Measurements from ENCODE around the gene CELA3A.
"Not testable (repeated sequence)": the region's sequence is repeated elsewhere in the genome, so short reads cannot be mapped to it uniquely, and the experiment has no call there.

CELA3A gene

GRCh38 chr1:22018583-22019559 is 17.4 kb downstream of the CELA3A start:
- DNase-seq (ENCODE audit: low read depth), result peak; percentile 75

DNA sequence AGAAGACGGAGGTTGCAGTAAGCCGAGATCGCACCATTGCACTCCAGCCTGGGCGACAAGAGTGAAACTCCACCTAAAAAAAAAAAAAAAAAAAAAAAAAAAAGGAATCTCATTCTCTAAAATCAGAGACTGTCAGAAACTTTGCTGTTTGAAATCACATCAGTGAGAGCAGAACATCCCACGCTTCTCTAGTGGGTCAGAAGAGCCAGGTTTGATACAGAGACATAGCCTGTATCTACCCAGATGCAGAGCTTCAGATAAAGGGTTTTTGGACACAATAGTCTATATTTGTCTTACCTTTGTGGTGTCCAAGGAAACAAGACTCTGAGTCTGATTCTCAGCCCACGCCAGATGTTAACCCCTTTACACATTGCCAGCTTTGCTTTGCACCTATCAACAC is 19.6 kb downstream of the CELA3A start:
- DNase-seq (ENCODE audit: low read depth), result no peak

DNA sequence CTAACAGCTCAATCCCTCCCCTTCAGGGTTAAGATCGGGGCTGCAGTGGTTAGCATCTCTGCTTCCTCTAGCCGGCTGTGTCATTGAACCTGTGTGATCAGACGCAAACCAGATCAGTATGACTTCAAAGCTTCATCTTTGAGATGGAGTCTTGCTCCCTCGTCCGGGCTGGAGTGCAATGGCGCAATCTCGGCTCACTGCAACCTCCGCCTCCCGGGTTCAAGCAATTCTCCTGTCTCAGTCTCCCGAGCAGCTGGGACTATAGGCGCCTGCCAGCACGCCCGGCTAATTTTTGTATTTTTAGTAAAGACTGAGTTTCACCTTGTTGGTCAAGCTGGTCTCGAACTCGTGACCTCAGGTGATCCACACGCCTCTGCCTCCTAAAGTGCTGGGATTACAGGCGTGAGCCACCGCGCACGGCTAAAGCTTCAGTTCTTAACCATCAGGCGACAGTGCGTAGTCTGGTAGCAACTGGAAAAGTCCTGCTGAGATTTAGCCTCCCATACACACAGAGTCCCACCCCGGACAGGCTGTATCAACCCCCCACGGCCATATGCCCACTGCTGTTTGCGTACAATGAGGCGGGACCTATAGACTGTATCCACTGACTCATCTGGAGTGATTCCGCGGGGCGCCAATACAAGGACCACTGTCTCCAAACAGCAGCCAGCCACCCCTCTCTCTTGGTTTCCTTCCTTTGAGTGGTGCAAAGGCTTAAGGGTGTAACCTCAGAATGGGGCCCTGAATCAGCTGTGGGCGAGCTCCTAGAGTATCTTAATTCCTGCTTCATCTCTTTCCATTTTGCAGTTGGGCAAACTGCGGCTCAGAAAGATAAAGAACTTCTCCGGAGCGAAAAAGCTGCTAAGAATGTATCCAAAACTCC is 23.3 kb downstream of the CELA3A start:
- DNase-seq (ENCODE audit: low read depth), result peak; percentile 50

DNA sequence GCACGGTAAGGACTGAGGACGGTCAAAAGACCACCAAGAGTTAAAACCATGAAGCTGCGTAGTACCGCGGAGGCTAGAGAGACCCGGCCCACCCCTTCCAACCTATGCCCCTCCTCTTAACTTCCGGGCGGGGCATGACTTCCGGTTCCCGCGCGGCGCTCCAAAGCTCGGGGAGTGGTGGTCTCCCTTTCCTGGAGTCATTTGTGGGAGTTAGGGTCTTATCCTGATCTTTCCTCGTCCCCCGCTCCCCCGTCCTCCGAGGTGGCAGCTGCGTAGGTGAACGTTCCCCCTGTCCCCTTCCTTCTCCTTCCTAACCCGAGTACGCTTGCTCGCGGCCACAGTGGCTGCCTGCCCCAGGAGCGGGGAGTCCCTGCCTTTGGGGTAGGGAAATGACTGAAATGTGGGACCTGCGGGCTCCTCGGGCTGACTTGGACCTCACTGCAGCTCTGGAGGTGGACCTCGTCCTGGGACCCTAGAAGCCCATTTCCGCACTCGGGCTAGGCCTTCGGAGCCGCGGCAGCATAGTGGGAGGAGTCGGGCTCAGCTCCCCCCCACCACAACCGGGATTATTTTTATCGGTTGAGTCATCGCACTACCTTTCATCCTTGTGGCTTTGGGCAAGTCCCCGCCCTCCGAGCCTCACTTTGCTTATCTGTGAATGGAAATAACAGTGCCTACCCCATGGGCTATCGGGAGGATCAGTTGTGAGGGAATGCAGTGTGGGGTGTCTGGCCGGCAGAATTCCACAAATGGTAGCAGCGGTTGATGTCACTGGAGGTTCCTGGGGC is 24.1 kb downstream of the CELA3A start:
- peak; percentile 38 for DNase-seq (ENCODE audit: low read depth)

DNA sequence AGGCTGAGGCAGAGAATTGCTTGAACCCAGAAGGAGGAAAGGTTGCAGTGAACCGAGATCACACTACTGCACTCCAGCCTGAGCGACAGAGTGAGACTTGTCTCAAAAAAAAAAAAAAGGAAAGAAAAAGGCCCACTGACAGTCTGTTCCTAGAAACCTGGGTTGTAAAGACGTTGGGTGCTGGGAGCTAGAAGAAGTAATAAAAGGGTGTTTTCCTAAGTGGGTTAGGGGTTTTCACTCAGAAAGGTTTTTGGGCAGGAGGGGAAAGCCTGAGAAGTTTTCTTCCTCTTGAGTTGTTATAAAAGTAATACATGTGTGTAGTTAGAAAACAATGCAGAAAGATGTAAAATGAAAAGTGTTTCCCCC is 25.4 kb downstream of the CELA3A start:
- DNase-seq (ENCODE audit: low read depth), result no peak

GRCh38 chr1:22030057-22030456 is 28.6 kb downstream of the CELA3A start:
- no peak for DNase-seq (ENCODE audit: low read depth)

- no peak for DNase-seq (ENCODE audit: low read depth)
Observed at GRCh38 chr1:22030473-22030872, 29.0 kb downstream of the CELA3A start.

GRCh38 chr1:22031214-22031962 is 29.9 kb downstream of the CELA3A start:
- no peak for DNase-seq (ENCODE audit: low read depth)

DNA sequence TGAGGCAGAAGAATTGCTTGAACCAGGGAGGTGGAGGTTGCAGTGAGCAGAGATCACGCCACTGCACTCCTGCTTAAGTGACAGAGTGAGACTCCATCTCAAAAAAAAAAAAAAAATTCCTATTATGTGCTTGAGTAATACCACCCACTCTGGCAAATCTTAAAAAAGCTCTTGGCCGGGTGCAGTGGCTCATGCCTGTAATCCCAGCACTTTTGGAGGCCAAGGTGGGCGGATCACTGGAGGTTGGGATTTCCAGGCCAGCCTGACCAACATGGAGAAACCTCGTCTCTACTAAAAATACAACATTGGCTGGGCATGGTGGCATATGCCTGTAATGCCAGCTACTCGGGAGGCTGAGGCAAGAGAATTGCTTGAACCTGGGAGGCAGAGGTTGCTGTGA is 33.4 kb downstream of the CELA3A start:
- DNase-seq (ENCODE audit: low read depth), result not testable (repeated sequence)

GRCh38 chr1:22037520-22037919 is 36.1 kb downstream of the CELA3A start:
- DNase-seq (ENCODE audit: low read depth), result no peak

GRCh38 chr1:22038036-22038435 is 36.6 kb downstream of the CELA3A start:
- DNase-seq (ENCODE audit: low read depth), result no peak

- no peak for DNase-seq (ENCODE audit: low read depth)
Observed at GRCh38 chr1:22039594-22040285, 38.3 kb downstream of the CELA3A start.

DNA sequence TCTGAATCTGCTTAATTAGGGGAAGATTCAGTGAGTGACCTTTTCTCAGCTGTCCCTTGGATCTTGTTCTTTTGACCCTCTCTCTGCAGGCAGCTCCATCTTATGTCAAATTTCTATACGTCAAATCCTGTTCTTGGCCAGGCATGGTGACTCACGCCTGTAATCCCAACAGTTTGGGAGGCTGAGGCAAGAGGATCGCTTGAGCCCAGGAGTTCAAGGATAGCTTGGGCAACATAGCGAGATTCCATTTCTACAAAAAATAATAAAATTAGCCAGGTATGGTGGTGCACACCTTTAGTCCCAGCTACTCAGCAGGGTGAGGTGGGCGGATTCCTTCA is 38.8 kb downstream of the CELA3A start:
- DNase-seq (ENCODE audit: low read depth), result no peak

DNA sequence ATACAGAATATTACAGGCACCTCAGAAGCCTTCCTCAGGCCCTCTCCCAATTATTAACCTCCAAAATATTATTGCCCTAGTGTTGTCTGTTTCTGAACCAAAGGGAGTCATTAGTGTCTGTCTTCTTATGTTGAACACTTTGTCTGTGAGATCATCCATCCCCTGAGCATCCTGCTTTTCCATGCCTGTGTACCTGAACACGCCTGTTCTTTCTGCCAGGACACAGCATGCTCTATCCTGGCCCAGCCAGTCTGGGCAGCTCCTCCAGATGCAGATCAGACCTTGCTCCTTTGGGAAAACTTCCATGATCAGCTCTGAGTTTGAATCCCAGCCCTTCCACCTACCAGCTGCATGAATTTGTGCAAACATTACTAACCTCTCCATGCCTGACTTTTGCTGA is 40.0 kb downstream of the CELA3A start:
- DNase-seq (ENCODE audit: low read depth), result no peak

GRCh38 chr1:22043198-22043769 is 41.8 kb downstream of the CELA3A start:
- DNase-seq (ENCODE audit: low read depth), result no peak

DNA sequence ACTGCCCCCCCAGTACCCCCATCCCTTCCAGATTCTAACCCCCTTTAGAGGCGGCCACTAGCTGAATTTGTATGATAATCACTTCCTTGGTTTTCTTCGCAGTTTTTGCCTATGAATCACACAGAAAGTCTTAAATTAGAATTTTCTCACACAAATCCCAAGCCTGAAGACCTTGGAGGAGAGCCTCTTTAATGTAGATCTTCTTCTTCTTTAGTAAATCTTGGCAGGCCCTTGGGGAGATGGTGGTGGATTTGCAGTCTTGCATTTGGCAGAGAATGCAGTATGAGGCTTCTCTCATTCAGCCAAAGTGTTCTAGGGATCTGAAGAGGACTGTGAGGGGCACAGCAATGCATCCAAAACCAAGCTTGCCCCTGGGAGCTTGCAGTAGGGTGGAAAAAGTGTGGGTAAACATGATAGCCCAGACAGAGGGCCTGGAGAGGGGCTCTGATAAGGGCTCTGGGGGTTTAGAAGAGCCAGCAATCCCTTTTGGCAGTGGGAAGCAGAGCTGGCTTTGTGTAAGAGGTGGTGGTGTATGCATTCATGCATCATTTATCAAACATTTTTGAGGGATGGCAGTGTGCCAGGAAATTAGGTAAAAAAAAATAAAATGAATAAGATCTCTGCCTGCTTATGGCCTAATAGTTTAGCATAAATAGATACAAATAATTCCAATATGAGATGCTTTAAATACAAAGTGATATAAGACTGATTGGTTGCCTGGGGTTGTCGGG is 43.4 kb downstream of the CELA3A start:
- DNase-seq (ENCODE audit: low read depth), result peak; percentile 52

DNA sequence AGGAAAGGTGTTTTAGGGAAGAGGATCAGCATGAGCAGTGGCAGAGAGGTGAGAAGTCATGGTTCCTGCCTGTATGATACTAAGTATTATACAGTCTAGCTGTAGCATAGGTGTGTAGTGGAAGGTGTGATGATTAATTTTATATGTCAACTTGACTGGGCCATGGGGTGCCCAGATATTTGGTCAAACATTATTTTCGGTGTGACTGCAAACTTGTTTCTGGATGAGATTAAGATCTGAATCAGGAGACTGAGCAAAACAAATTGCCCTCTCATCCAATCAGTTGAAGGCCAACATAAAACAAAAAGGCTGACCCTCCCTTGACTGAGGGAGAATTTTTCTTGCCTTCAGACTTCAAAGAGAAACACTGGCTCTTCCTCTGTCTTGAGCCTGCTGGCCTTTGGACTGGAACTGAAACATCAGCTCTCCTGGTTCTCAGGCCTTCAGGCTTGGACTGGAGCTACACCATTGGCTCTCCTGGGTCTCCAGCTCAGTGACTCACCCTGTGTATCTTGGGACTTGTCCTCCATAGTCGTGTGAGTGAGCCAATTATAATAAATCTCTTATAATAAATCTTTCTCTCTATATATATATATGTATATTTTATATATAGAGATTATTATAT is 44.3 kb downstream of the CELA3A start:
- no peak for DNase-seq (ENCODE audit: low read depth)

GRCh38 chr1:22048351-22049192 is 47.1 kb downstream of the CELA3A start:
- DNase-seq (ENCODE audit: low read depth), result no peak
